ENCODE results near the gene PIH1D2. TPM values are rescaled to one million over a fixed set of nuclear protein-coding genes. Genes with fewer than 3 reads are reported as not detected.

The PIH1D2 gene
- total and polyA plus RNA-seq, 9 of the 15 experiments (the other 6 are each of a cell fraction or from before 2014, with no cell fraction given), result 1.5 to 5.4 (median 3.0) TPM

DNA sequence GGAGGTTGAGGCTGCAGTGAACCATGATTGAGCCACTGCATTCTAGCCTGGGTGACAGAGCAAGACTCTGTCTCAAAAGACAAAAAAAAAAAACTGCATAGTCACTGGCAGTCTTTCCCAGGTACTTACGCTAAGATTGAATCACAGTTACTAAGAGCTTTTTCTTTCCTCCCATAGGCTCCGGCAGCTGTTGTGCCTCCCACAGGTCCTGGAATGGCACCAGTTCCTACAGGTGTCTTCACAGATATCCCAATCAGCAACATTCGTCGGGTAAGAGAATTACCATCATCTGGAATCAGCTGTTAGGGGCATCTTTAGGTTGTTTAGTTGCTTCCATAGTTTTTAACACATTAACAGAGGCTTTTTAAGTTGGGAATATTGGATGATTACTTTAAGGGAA lies 28.9 kb downstream of the PIH1D2 start (continued):
- TF ChIP-seq ZKSCAN8 (CRISPR knock-in tag; IDR thresholded peaks at IDR 0.05) (0 out of 2 replicates have a peak, but pooled peaks have one; percentile 31), NFIC (IDR thresholded peaks at IDR 0.05) (peak; percentile 85), TSC22D4 (tag; IDR thresholded peaks at IDR 0.05) (no peak), KHSRP (IDR thresholded peaks at IDR 0.05) (no peak), TCF3 (CRISPR knock-in tag; IDR thresholded peaks at IDR 0.05) (peak; percentile 86), YY1 (IDR thresholded peaks at IDR 0.05; ENCODE audit: borderline replicate concordance in 1 of 3, control insufficient read depth in 1 of 3, extremely low read depth in 1 of 3, insufficient read depth in 3 of 3, insufficient read length in 1 of 3, insufficient replicate concordance in 2 of 3, low read depth in 1 of 3, low read length in 2 of 3) (no peak), HDAC2 (IDR thresholded peaks at IDR 0.05) (peak; percentile 87), SMARCC2 (IDR thresholded peaks at IDR 0.05; ENCODE audit: low read depth) (peak; percentile 71; the same call in 1 of the 2 replicates), JUND (IDR thresholded peaks at IDR 0.05; ENCODE audit: borderline replicate concordance, low read depth, low read length) (peak; percentile 33; the same call in 1 of the 2 replicates), JUND (tag; IDR thresholded peaks at IDR 0.05; ENCODE audit: borderline replicate concordance, low read depth, low read length) (no peak), L3MBTL2 (IDR thresholded peaks at IDR 0.05) (no peak), ARID1B (IDR thresholded peaks at IDR 0.05) (peak; percentile 93), RBM17 (IDR thresholded peaks at IDR 0.05; ENCODE audit: borderline replicate concordance, low read depth, low read length) (no peak), ZNF717 (CRISPR knock-in tag; IDR thresholded peaks at IDR 0.05) (no peak), ZBED1 (IDR thresholded peaks at IDR 0.05) (no peak), SLC30A9 (CRISPR knock-in tag; IDR thresholded peaks at IDR 0.05) (no peak), FOSL1 (tag; conservative IDR thresholded peaks at IDR 0.05) (0 out of 2 replicates have a peak, but pooled peaks have one; percentile 9), ERF (CRISPR knock-in tag; IDR thresholded peaks at IDR 0.05) (no peak), POLR3G (IDR thresholded peaks at IDR 0.05; ENCODE audit: extremely low read depth, insufficient read length, insufficient replicate concordance) (no peak), KLF10 (CRISPR knock-in tag; IDR thresholded peaks at IDR 0.05) (no peak), POLR2A (conservative IDR thresholded peaks at IDR 0.05) (no peak)
- TF ChIP-seq, protein P1, sequence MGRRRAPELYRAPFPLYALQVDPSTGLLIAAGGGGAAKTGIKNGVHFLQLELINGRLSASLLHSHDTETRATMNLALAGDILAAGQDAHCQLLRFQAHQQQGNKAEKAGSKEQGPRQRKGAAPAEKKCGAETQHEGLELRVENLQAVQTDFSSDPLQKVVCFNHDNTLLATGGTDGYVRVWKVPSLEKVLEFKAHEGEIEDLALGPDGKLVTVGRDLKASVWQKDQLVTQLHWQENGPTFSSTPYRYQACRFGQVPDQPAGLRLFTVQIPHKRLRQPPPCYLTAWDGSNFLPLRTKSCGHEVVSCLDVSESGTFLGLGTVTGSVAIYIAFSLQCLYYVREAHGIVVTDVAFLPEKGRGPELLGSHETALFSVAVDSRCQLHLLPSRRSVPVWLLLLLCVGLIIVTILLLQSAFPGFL (CRISPR knock-in tag; IDR thresholded peaks at IDR 0.05), result no peak
- TF ChIP-seq, protein P2, sequence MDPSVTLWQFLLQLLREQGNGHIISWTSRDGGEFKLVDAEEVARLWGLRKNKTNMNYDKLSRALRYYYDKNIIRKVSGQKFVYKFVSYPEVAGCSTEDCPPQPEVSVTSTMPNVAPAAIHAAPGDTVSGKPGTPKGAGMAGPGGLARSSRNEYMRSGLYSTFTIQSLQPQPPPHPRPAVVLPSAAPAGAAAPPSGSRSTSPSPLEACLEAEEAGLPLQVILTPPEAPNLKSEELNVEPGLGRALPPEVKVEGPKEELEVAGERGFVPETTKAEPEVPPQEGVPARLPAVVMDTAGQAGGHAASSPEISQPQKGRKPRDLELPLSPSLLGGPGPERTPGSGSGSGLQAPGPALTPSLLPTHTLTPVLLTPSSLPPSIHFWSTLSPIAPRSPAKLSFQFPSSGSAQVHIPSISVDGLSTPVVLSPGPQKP (CRISPR knock-in tag; IDR thresholded peaks at IDR 0.05), result no peak
- TF ChIP-seq, protein P3, sequence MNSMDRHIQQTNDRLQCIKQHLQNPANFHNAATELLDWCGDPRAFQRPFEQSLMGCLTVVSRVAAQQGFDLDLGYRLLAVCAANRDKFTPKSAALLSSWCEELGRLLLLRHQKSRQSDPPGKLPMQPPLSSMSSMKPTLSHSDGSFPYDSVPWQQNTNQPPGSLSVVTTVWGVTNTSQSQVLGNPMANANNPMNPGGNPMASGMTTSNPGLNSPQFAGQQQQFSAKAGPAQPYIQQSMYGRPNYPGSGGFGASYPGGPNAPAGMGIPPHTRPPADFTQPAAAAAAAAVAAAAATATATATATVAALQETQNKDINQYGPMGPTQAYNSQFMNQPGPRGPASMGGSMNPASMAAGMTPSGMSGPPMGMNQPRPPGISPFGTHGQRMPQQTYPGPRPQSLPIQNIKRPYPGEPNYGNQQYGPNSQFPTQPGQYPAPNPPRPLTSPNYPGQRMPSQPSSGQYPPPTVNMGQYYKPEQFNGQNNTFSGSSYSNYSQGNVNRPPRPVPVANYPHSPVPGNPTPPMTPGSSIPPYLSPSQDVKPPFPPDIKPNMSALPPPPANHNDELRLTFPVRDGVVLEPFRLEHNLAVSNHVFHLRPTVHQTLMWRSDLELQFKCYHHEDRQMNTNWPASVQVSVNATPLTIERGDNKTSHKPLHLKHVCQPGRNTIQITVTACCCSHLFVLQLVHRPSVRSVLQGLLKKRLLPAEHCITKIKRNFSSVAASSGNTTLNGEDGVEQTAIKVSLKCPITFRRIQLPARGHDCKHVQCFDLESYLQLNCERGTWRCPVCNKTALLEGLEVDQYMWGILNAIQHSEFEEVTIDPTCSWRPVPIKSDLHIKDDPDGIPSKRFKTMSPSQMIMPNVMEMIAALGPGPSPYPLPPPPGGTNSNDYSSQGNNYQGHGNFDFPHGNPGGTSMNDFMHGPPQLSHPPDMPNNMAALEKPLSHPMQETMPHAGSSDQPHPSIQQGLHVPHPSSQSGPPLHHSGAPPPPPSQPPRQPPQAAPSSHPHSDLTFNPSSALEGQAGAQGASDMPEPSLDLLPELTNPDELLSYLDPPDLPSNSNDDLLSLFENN (IDR thresholded peaks at IDR 0.05; ENCODE audit: low read depth in 2 of 2, low read length in 2 of 2), result peak in 1 of 2 experiments; percentile 56; a peak in 1 of 4 replicates
- TF ChIP-seq, protein P4, sequence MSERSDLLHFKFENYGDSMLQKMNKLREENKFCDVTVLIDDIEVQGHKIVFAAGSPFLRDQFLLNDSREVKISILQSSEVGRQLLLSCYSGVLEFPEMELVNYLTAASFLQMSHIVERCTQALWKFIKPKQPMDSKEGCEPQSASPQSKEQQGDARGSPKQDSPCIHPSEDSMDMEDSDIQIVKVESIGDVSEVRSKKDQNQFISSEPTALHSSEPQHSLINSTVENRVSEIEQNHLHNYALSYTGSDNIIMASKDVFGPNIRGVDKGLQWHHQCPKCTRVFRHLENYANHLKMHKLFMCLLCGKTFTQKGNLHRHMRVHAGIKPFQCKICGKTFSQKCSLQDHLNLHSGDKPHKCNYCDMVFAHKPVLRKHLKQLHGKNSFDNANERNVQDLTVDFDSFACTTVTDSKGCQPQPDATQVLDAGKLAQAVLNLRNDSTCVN (CRISPR knock-in tag; IDR thresholded peaks at IDR 0.05), result no peak
